Measurements from ENCODE around the gene PIK3R6.

DNA sequence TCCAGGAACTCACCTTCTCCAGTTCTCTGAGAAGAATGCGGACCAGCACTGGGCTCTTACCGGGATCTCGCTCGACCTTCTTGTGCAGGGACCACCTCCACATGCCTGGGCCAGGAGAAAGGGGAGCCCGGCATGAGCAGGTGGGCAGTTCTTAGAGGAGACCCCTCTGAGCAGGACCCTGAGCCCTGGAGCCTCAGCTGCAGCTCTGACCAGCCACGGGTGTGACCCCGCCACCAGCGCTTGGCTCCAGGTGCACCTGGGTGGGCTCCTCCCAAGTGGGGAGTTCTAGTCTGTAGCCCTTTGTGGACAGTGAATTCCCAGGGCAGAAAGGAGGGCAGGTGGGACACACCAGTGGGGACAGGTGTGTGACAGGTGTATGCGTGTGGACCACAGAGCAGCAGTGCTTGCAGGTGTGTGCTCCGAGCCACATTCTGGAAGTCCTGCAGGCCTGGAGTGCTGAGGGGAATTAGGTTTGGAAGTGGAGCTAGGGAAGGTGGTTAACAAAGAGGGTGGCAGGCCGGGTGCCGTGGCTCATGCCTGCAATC lies 28.9 kb downstream of the PIK3R6 start:
- TF ChIP-seq POLR2A (IDR thresholded peaks at IDR 0.05), result no peak
- TF ChIP-seq, protein P1, sequence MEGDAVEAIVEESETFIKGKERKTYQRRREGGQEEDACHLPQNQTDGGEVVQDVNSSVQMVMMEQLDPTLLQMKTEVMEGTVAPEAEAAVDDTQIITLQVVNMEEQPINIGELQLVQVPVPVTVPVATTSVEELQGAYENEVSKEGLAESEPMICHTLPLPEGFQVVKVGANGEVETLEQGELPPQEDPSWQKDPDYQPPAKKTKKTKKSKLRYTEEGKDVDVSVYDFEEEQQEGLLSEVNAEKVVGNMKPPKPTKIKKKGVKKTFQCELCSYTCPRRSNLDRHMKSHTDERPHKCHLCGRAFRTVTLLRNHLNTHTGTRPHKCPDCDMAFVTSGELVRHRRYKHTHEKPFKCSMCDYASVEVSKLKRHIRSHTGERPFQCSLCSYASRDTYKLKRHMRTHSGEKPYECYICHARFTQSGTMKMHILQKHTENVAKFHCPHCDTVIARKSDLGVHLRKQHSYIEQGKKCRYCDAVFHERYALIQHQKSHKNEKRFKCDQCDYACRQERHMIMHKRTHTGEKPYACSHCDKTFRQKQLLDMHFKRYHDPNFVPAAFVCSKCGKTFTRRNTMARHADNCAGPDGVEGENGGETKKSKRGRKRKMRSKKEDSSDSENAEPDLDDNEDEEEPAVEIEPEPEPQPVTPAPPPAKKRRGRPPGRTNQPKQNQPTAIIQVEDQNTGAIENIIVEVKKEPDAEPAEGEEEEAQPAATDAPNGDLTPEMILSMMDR (IDR thresholded peaks at IDR 0.05), result no peak
